Right lobe of liver (tissue), 4 donors: ENCODE data around the gene GPRC5B.

Source experiments
- POLR2A ChIP-seq: fragments of 450-650 bp; IDR thresholded peaks from one replicate; pipeline ENCODE4 v1.6.1; 2017; ENCODE audit warnings: antibody characterized with exemption, mild to moderate bottlenecking
- TF ChIP-seq, protein P1 (sequence below), 4 donors: fragments of 200-600 bp in 3 of 4; fragments of 450-650 bp in 1 of 4; IDR thresholded peaks; one replicate each; pipeline versions ENCODE4 v1.5.1 to v1.8.0; 2016 to 2022; ENCODE audit warnings: antibody characterized with exemption in 4 of 4, mild to moderate bottlenecking in 2 of 4
- donor health status: DM: no; HTN: no; CAD: no.
- donor health status: DM: no; HTN: no; CAD: no.
- donor health status: DM: no; HTN: yes; CAD: no.

DNA sequence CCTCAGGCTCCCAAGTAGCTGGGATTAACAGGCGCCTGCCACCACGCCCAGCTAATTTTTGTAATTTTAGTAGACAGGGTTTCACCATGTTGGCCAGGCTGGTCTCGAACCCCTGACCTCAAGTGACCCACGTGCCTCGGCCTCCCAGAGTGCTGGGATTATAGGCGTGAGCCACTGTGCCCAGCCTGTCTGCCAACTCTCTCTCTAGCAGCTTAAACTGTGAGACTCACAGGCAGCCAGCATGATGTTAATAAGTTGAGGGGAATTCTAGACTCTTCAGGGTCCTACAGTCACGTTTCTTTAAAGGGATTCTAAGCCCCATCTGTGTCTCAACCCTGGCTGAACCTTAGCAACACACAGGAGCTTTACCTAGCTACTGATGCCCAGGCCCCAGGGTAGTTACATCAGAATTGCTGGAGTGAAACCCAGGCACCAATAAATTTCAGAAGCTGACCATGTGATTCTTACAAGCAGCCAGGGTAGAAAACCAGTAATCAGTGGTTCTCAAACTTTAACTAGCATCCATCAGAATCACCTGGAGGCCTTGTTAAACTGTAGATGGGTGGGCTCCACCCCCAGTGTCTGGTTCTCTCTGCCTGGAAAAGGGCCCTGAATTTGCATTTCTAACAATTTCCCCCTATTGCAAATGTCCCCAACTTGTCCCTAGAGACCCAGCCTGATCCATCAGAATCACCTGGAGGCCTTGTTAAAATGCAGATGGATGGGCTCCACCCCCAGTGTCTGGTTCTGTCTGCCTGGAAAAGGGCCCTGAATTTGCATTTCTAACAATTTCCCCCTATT, 30.7 kb downstream of the GPRC5B start:
- TF ChIP-seq, protein P1, sequence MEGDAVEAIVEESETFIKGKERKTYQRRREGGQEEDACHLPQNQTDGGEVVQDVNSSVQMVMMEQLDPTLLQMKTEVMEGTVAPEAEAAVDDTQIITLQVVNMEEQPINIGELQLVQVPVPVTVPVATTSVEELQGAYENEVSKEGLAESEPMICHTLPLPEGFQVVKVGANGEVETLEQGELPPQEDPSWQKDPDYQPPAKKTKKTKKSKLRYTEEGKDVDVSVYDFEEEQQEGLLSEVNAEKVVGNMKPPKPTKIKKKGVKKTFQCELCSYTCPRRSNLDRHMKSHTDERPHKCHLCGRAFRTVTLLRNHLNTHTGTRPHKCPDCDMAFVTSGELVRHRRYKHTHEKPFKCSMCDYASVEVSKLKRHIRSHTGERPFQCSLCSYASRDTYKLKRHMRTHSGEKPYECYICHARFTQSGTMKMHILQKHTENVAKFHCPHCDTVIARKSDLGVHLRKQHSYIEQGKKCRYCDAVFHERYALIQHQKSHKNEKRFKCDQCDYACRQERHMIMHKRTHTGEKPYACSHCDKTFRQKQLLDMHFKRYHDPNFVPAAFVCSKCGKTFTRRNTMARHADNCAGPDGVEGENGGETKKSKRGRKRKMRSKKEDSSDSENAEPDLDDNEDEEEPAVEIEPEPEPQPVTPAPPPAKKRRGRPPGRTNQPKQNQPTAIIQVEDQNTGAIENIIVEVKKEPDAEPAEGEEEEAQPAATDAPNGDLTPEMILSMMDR (IDR thresholded peaks at IDR 0.05) = no peak
- TF ChIP-seq POLR2A = no peak
